T-helper 1 cell treated with Interleukin-12 subunit alpha and Interleukin-12 subunit beta and Interleukin-4 antibody, amounts not matched to agents 30 μg/mL and 1 μg/mL, for 36 hours (primary cell): ENCODE data around the gene TMEM59L.

Experiments used
- H3K27ac Mint-ChIP-seq: one replicate; pipeline ENCODE4 v1.8.0; 2021; ENCODE audit warnings: mild to moderate bottlenecking, mixed read lengths
- H3K27me3 Mint-ChIP-seq: one replicate; pipeline ENCODE4 v1.8.0; 2021; ENCODE audit warnings: low read depth, mixed read lengths
- H3K36me3 Mint-ChIP-seq: one replicate; pipeline ENCODE4 v1.8.0; 2021; ENCODE audit warnings: low read depth, mixed read lengths
- H3K4me1 Mint-ChIP-seq: one replicate; pipeline ENCODE4 v1.8.0; 2021; ENCODE audit warnings: low read depth, mixed read lengths
- H3K4me3 Mint-ChIP-seq: one replicate; pipeline ENCODE4 v1.8.0; 2021; ENCODE audit warnings: mild to moderate bottlenecking, moderate library complexity, mixed read lengths
- H3K9me3 Mint-ChIP-seq: one replicate; pipeline ENCODE4 v1.8.0; 2021; ENCODE audit warnings: mixed read lengths

Gene TMEM59L

DNA sequence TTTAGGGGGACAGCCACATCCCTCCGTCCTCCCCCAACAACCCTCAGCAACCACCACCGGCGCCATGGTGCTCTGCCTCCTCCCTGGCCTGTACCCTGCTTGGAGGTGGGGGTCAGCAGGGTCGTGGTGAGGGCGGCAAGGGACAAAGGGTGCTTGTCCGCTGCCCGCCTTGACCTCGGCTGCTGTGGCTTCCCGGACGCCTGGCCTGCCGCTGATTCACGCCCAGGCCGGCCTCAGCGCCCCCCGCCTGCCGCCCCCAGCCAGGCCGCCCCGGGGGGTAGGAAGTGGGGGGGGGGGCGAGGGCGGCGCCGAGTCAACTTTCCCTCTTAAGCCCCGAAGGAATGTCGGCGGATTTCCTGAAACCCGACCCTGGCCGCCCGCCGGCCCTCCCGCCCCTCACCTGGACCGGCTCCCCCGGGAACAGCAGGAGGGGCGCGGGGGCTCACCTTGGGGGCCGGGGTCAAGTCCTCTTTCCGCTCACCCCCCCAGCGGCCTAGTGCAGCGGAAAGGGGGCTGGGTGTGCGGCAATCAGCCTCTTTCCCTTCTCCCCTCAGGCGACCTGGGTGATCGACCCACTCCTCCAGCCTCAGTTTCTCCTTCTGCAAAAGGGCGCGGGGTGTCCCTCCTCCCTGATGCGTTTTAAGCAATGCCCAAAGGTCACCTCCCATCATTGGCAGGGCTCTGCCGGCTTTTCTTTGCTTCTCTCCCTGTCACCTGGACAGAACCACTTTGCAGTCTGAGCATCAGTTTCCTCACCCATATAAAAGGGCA lies 1.9 kb upstream of the TMEM59L start:
- no peak overlapping the region for H3K27ac Mint-ChIP-seq
- no peak overlapping the region for H3K4me3 Mint-ChIP-seq
- H3K9me3 Mint-ChIP-seq: no peaks in the 10 kb centered on the region
- H3K4me1 Mint-ChIP-seq: peaks cover 13% of the 10 kb centered on the region
- no peaks in the 10 kb centered on the region for H3K36me3 Mint-ChIP-seq
- H3K27me3 Mint-ChIP-seq: peaks cover 79% of the 10 kb centered on the region

GRCh38 chr19:18611327-18612050 lies 1.2 kb upstream of the TMEM59L start:
- Mint-ChIP-seq H3K27ac (no peak overlapping the region), H3K4me1 (peaks cover 13% of the 10 kb centered on the region), H3K9me3 (no peaks in the 10 kb centered on the region), H3K27me3 (peaks cover 84% of the 10 kb centered on the region), H3K4me3 (peak overlapping the region; percentile 13), H3K36me3 (no peaks in the 10 kb centered on the region)

- Mint-ChIP-seq H3K4me3 (peak overlapping the region; percentile 73), H3K27me3 (peaks cover 82% of the 10 kb centered on the region), H3K9me3 (no peaks in the 10 kb centered on the region), H3K27ac (no peak overlapping the region), H3K4me1 (peaks cover 13% of the 10 kb centered on the region), H3K36me3 (no peaks in the 10 kb centered on the region)
Observed at GRCh38 chr19:18612051-18612771, 459 bp upstream of the TMEM59L start.

DNA sequence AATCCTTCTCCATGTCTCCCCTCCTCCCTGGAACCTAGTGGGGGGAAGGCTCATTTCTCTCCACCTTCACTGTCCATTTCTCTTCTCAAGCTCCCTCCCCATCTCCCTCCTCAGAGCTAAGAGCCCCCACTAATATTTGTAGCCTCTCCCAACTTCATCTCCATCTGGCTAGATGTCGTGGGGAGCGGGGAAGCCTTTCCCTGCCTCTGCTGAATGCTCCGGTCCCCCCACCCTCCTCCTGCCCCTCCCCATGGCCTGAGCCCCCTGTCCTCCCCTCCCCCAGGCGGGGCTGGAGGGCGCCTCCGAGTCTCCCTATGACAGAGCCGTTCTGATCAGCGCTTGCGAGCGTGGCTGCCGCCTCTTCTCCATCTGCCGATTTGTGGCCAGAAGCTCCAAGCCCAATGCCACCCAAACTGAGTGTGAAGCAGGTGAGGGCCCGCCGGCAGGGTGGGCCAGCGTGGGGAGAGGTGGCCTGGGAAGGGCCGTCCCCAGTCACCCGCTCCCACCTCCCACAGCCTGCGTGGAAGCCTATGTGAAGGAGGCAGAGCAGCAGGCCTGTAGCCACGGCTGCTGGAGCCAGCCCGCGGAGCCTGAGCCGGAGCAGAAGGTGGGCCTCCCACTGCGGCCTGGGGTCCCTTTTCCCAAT lies 1.0 kb downstream of the TMEM59L start:
- peak overlapping the region; percentile 59 for H3K4me3 Mint-ChIP-seq
- no peak overlapping the region for H3K27ac Mint-ChIP-seq
- H3K9me3 Mint-ChIP-seq: no peaks in the 10 kb centered on the region
- H3K27me3 Mint-ChIP-seq: peaks cover 75% of the 10 kb centered on the region
- H3K36me3 Mint-ChIP-seq: no peaks in the 10 kb centered on the region
- peaks cover 13% of the 10 kb centered on the region for H3K4me1 Mint-ChIP-seq

GRCh38 chr19:18616023-18616422 lies 3.4 kb downstream of the TMEM59L start:
- Mint-ChIP-seq H3K4me3 (no peak overlapping the region), H3K27me3 (peaks cover 55% of the 10 kb centered on the region), H3K27ac (no peak overlapping the region), H3K4me1 (peaks cover 11% of the 10 kb centered on the region), H3K9me3 (no peaks in the 10 kb centered on the region), H3K36me3 (no peaks in the 10 kb centered on the region)

DNA sequence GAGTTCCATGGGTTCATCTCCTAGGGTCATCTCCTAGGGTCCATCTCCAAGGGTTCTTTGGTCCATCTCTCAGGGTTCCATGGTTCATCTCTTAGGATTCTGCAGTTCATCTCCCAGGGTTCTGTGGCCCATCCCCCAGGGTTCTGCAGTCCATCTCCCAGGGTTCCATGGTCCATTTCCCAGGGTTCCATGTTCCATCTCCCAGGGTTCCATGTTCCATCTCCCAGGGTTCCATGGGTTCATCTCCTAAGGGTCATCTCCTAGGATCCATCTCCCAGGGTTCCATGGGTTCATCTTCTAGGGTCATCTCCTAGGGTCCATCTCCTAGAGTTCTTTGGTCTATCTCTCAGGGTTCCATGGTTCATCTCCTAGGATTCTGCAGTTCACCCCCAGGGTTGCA lies 4.9 kb downstream of the TMEM59L start:
- no peak overlapping the region for H3K27ac Mint-ChIP-seq
- peaks cover 44% of the 10 kb centered on the region for H3K27me3 Mint-ChIP-seq

DNA sequence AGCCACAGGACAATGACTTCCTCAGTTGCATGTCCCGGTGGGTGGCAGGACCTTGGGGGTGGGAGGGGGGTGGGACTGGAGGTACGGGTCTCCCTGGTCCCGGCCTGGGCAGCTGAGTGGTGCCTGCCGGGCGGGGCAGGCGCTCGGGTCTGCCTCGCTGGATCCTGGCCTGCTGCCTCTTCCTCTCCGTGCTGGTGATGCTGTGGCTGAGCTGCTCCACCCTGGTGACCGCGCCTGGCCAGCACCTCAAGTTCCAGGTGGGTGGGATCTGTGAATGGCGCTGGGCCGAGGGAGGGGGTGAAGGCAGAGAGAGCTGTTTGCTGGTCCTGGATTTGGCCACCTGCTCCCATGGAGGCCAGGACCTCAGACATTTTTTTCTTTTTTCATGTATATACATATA lies 5.6 kb downstream of the TMEM59L start:
- Mint-ChIP-seq H3K9me3 (no peaks in the 10 kb centered on the region), H3K36me3 (no peaks in the 10 kb centered on the region), H3K4me1 (peaks cover 3% of the 10 kb centered on the region), H3K27me3 (peaks cover 41% of the 10 kb centered on the region), H3K27ac (no peak overlapping the region), H3K4me3 (no peak overlapping the region)

More for the DNA sequence above, 4.9 kb downstream of the TMEM59L start:
- no peaks in the 10 kb centered on the region for H3K9me3 Mint-ChIP-seq
- H3K4me1 Mint-ChIP-seq: peaks cover 5% of the 10 kb centered on the region
- no peak overlapping the region for H3K4me3 Mint-ChIP-seq
- H3K36me3 Mint-ChIP-seq: no peaks in the 10 kb centered on the region

DNA sequence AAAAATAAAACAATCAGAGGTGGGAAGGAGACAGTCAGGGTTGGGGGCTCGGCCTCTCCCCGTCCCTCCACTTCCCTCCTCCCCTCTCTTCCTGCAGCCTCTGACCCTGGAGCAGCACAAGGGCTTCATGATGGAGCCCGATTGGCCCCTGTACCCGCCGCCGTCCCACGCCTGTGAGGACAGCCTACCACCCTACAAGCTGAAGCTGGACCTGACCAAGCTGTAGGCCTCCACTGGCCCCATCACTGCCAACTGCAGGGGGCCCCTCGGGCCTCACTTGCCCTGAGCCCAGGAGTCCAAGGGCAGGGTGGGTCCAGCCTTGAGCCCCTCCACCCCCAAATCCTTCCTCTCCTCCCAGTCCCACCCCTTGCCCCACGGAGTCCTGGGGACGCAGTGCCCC lies 7.6 kb downstream of the TMEM59L start:
- Mint-ChIP-seq H3K27ac (no peak overlapping the region), H3K9me3 (no peaks in the 10 kb centered on the region), H3K36me3 (no peaks in the 10 kb centered on the region), H3K4me1 (no peaks in the 10 kb centered on the region), H3K4me3 (no peak overlapping the region), H3K27me3 (peaks cover 20% of the 10 kb centered on the region)

GRCh38 chr19:18620902-18621301 lies 8.2 kb downstream of the TMEM59L start:
- Mint-ChIP-seq H3K36me3 (no peaks in the 10 kb centered on the region), H3K4me1 (no peaks in the 10 kb centered on the region), H3K4me3 (no peak overlapping the region), H3K9me3 (no peaks in the 10 kb centered on the region), H3K27me3 (peaks cover 15% of the 10 kb centered on the region), H3K27ac (no peak overlapping the region)

- H3K27ac Mint-ChIP-seq: no peak overlapping the region
- H3K4me1 Mint-ChIP-seq: peaks cover 2% of the 10 kb centered on the region
- no peaks in the 10 kb centered on the region for H3K36me3 Mint-ChIP-seq
- no peak overlapping the region for H3K4me3 Mint-ChIP-seq
- peaks cover 3% of the 10 kb centered on the region for H3K27me3 Mint-ChIP-seq
- no peaks in the 10 kb centered on the region for H3K9me3 Mint-ChIP-seq
Observed at GRCh38 chr19:18626906-18627305, 14.2 kb downstream of the TMEM59L start.

DNA sequence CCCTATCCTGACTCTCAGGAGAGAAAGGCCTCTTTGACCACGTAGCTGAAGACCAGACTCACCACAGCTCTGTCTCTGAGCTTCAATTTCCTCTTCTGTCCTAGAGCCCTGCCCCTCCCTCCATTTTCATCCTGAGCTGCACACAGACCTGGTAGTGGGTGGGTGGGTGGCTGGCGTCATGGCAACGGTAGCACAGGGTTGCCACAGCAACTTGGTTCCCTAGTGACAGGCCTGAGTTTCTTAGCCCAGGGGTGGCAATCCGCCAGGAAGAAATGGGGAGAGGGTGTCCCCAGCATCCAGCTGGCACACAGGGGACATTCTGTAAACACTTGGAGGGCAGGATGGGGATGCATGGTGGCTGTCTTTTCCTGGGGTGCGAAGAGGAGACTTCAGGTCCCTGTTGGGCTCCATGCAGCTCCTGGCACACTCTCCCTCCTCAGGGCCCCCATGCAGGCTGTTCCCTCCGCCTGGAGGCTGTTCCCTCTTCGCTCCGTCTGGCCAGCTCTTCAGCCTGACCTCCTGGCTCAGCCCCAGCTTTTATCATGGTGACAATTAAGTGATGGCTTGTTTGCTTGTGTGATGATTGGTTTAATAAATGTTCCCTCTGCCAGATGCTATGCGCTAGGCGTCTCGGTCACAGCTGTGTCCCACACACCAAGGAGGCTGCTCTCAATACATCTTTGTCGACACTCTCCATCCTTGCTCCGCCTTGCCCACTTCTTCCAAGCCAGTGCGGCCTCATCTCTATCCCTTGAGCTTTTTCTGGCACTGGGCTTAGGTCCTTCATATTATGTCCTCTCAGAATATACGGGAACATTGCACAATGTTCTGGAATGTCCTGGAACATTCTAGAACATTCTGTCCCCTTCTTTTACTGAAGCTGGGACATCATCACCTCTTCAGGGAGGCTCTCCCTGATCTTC lies 16.8 kb downstream of the TMEM59L start:
- no peak overlapping the region for H3K4me3 Mint-ChIP-seq
- H3K4me1 Mint-ChIP-seq: peaks cover 2% of the 10 kb centered on the region
- no peak overlapping the region for H3K27ac Mint-ChIP-seq
- no peaks in the 10 kb centered on the region for H3K36me3 Mint-ChIP-seq
- H3K9me3 Mint-ChIP-seq: no peaks in the 10 kb centered on the region
- H3K27me3 Mint-ChIP-seq: peaks cover 4% of the 10 kb centered on the region

GRCh38 chr19:18633321-18633720 lies 20.7 kb downstream of the TMEM59L start:
- no peaks in the 10 kb centered on the region for H3K9me3 Mint-ChIP-seq
- peaks cover 23% of the 10 kb centered on the region for H3K4me1 Mint-ChIP-seq
- H3K36me3 Mint-ChIP-seq: no peaks in the 10 kb centered on the region
- peaks cover 7% of the 10 kb centered on the region for H3K27me3 Mint-ChIP-seq
- H3K27ac Mint-ChIP-seq: no peak overlapping the region
- H3K4me3 Mint-ChIP-seq: no peak overlapping the region

GRCh38 chr19:18634612-18635297 lies 22.1 kb downstream of the TMEM59L start:
- peak overlapping the region; percentile 12 for H3K27ac Mint-ChIP-seq
- no peaks in the 10 kb centered on the region for H3K36me3 Mint-ChIP-seq
- no peak overlapping the region for H3K4me3 Mint-ChIP-seq
- peaks cover 7% of the 10 kb centered on the region for H3K27me3 Mint-ChIP-seq
- peaks cover 27% of the 10 kb centered on the region for H3K4me1 Mint-ChIP-seq
- no peaks in the 10 kb centered on the region for H3K9me3 Mint-ChIP-seq
